ENCODE measurements around the gene ZSCAN9.

ZSCAN9 gene

GRCh38 chr6:28281288-28282064 is 56.4 kb downstream of the ZSCAN9 start, which contains the start of gene PGBD1:
Gene PGBD1, plus strand, starts transcription at chr6:28281572. Its CDS starts 2,242 bp downstream, at chr6:28283814.
- peak within 1 kb of the TSS; percentile 72 for H2AFZ ChIP-seq (ENCODE audit: low read length)
- no peak within 1 kb of the TSS for H3K27ac ChIP-seq (ENCODE audit: low read length)
- H3K4me2 ChIP-seq (ENCODE audit: low read depth, low read length): peak within 1 kb of the TSS; percentile 72
- peak; percentile 64 for DNase-seq
- H3K4me1 ChIP-seq (ENCODE audit: low read length): no peaks in the 10 kb centered on the region
- no peaks in the 10 kb centered on the region for H3K9me2 ChIP-seq (replicated peaks; ENCODE audit: insufficient read depth, low read length)
- no peak for TF ChIP-seq EZH2phosphoT487 (IDR thresholded peaks at IDR 0.05; ENCODE audit: low read length)
- no peak for TF ChIP-seq EZH2 (optimal IDR thresholded peaks at IDR 0.05; ENCODE audit: low read depth, low read length)
- no peak for TF ChIP-seq CTCF (IDR thresholded peaks at IDR 0.05; ENCODE audit: low read length)
- H3K4me3 ChIP-seq (ENCODE audit: low read length): peak within 1 kb of the TSS; percentile 64
- H3F3A ChIP-seq (ENCODE audit: insufficient read depth, low read length): no peaks in the 10 kb centered on the region
- H3K27me3 ChIP-seq (replicated peaks; ENCODE audit: insufficient read depth, low read length): no peaks in the 10 kb centered on the region
- no peaks in the 10 kb centered on the region for H3K79me2 ChIP-seq (ENCODE audit: low read length)
- no peaks in the 10 kb centered on the region for H4K20me1 ChIP-seq (ENCODE audit: insufficient read depth, low read length)
- peak within 1 kb of the TSS; percentile 31; the same call in 1 of the 2 replicates for H3K9ac ChIP-seq (ENCODE audit: low read length)
- H3K36me3 ChIP-seq (replicated peaks; ENCODE audit: insufficient read depth, low read length): no peaks in the 10 kb centered on the region
- H3K9me3 ChIP-seq (replicated peaks; ENCODE audit: insufficient read depth, low read length): no peaks in the 10 kb centered on the region

- Histone ChIP-seq H3K79me2 (ENCODE audit: low read length) (no peaks in the 10 kb centered on the region), H2AFZ (ENCODE audit: low read length) (no peak overlapping the region), H3K4me1 (ENCODE audit: low read length) (no peaks in the 10 kb centered on the region), H3K9me2 (replicated peaks; ENCODE audit: insufficient read depth, low read length) (no peaks in the 10 kb centered on the region), H4K20me1 (ENCODE audit: insufficient read depth, low read length) (no peaks in the 10 kb centered on the region), H3K36me3 (replicated peaks; ENCODE audit: insufficient read depth, low read length) (no peaks in the 10 kb centered on the region), H3K9me3 (replicated peaks; ENCODE audit: insufficient read depth, low read length) (no peaks in the 10 kb centered on the region), H3K4me3 (ENCODE audit: low read length) (no peak overlapping the region), H3K27ac (ENCODE audit: low read length) (no peak overlapping the region), H3K9ac (ENCODE audit: low read length) (no peak overlapping the region), H3K27me3 (replicated peaks; ENCODE audit: insufficient read depth, low read length) (no peaks in the 10 kb centered on the region), H3K4me2 (ENCODE audit: low read depth, low read length) (no peak overlapping the region), H3F3A (ENCODE audit: insufficient read depth, low read length) (no peaks in the 10 kb centered on the region)
- TF ChIP-seq CTCF (IDR thresholded peaks at IDR 0.05; ENCODE audit: low read length) (no peak), EZH2 (optimal IDR thresholded peaks at IDR 0.05; ENCODE audit: low read depth, low read length) (no peak), EZH2phosphoT487 (IDR thresholded peaks at IDR 0.05; ENCODE audit: low read length) (no peak)
- no peak for DNase-seq
Measured at GRCh38 chr6:28282926-28283325, 57.9 kb downstream of the ZSCAN9 start.
